OCI-LY7 (cell line): ENCODE data around the gene ITIH3. TPM values are rescaled to one million over a fixed set of nuclear protein-coding genes. Genes with fewer than 3 reads are reported as not detected.

ENCODE experiments used
- BruUV-seq: library from RNA; stranded (reverse); fragments of 400-500 nt; replicated peaks from 2 replicates; lab custom pipeline; 2021; lab: Mats Ljungman, UMichigan
- CTCF ChIA-PET: fragments of 300-600 bp; sonication (Branson Sonifier 250); formaldehyde crosslinking; loops from one replicate; lab custom pipeline; 2022; ENCODE audit warnings: antibody characterized with exemption; ENCODE audit not compliant: unreplicated experiment; lab: Charles Lee
- POLR2A ChIA-PET: fragments of 300-600 bp; sonication (Branson Sonifier 250); formaldehyde crosslinking; loops from one replicate; lab custom pipeline; 2022; ENCODE audit warnings: antibody characterized with exemption; lab: Charles Lee
- DNase-seq: peaks from one replicate; pipeline ENCODE4 v3.0.0-alpha.2; 2015; ENCODE audit warnings: low spot score
- H2AFZ ChIP-seq: fragments of 200-600 bp; sonication (generic), shearing (Covaris generic); 2 replicates; pipeline ENCODE4 v1.6.1; 2014; ENCODE audit warnings: mild to moderate bottlenecking, antibody characterized with exemption, low read length, moderate library complexity
- H3K27ac ChIP-seq: fragments of 200-600 bp; sonication (generic); 2 replicates; pipeline ENCODE4 v1.5.1; 2014; ENCODE audit warnings: mixed run types, low read depth, mild to moderate bottlenecking, moderate library complexity, low read length, inconsistent platforms; ENCODE audit not compliant: poor library complexity, severe bottlenecking
- H3K36me3 ChIP-seq: fragments of 200-600 bp; sonication (generic); 2 replicates; pipeline ENCODE4 v1.6.1; 2014; ENCODE audit warnings: mild to moderate bottlenecking, antibody characterized with exemption, low read length, moderate library complexity, mixed read lengths; ENCODE audit not compliant: insufficient read depth
- H3K4me1 ChIP-seq: fragments of 200-600 bp; sonication (generic); 2 replicates; pipeline ENCODE4 v1.5.1; 2014; ENCODE audit warnings: mild to moderate bottlenecking, low read length; ENCODE audit not compliant: insufficient read depth, poor library complexity, severe bottlenecking
- H3K4me2 ChIP-seq: fragments of 200-600 bp; sonication (generic); 2 replicates; pipeline ENCODE4 v1.6.1; 2014; ENCODE audit warnings: mild to moderate bottlenecking, low read length
- H3K4me3 ChIP-seq: fragments of 200-600 bp; sonication (generic); 2 replicates; pipeline ENCODE4 v1.5.1; 2014; ENCODE audit warnings: mild to moderate bottlenecking, low read depth, low read length; ENCODE audit not compliant: poor library complexity, severe bottlenecking
- H3K79me2 ChIP-seq: fragments of 200-600 bp; sonication (generic); 2 replicates; pipeline ENCODE4 v1.6.1; 2016; ENCODE audit warnings: low read depth, mild to moderate bottlenecking, low read length, moderate library complexity, mixed read lengths; ENCODE audit not compliant: insufficient read depth
- H3K9me2 ChIP-seq: fragments of 200-600 bp; sonication (generic); 2 replicates; pipeline ENCODE4 v1.6.1; 2016; ENCODE audit warnings: mild to moderate bottlenecking, low read length, mixed read lengths; ENCODE audit not compliant: insufficient read depth
- H3K9me3 ChIP-seq: fragments of 200-600 bp; sonication (generic); 2 replicates; pipeline ENCODE4 v1.6.1; 2014; ENCODE audit warnings: mild to moderate bottlenecking, mixed run types, low read length, mixed read lengths
- H4K20me1 ChIP-seq: fragments of 200-600 bp; sonication (generic); 2 replicates; pipeline ENCODE4 v1.6.1; 2014; ENCODE audit warnings: mild to moderate bottlenecking, antibody characterized with exemption, low read length, moderate library complexity, mixed read lengths; ENCODE audit not compliant: insufficient read depth
- CTCF ChIP-seq: fragments of 200-600 bp; sonication (generic); conservative IDR thresholded peaks from 2 replicates; pipeline ENCODE4 v1.5.1; 2014; ENCODE audit warnings: mild to moderate bottlenecking, antibody characterized with exemption, low read length, moderate library complexity, mixed read lengths
- EZH2phosphoT487 ChIP-seq: fragments of 200-600 bp; sonication (generic); IDR thresholded peaks from 2 replicates; pipeline ENCODE4 v1.6.1; 2018; ENCODE audit warnings: low read depth, borderline replicate concordance, mild to moderate bottlenecking, mixed run types, antibody characterized with exemption, low read length, moderate library complexity, mixed read lengths
- intact Hi-C: fragments of 100-400 bp; cut with micrococcal nuclease; formaldehyde crosslinking; loops from one replicate; pipeline ENCODE4 v1.10.0; 2022; ENCODE audit not compliant: unreplicated experiment
- total RNA-seq, 2 experiments: library from RNA; depleted of rRNA in 1 of 2; stranded (reverse); fragments of >200 nt in 1 of 2; shearing (Covaris generic) in 1 of 2; gene quantifications; 2 replicates each; pipeline ENCODE4 v1.2.3, GENCODE V29; 2014 to 2022

ITIH3 gene
- total RNA-seq, 2 experiments from 2014 or later = not detected

- H3K27ac ChIP-seq = no peak overlapping the region
- TF ChIP-seq CTCF = no peak
- TF ChIP-seq EZH2phosphoT487 = no peak
- intact Hi-C loops = no loop called here
- BruUV-seq = no TSS peak
- H2AFZ ChIP-seq = no peak overlapping the region
- H3K4me3 ChIP-seq = no peak overlapping the region
- no peak for DNase-seq
- CTCF ChIA-PET = no interaction called here
- POLR2A ChIA-PET = interaction anchor here (0.6 to 1.0 kb wide), 2 partner anchors 69 to 528 kb away, joined by 4 to 5 read pairs; no protein-coding TSS in a partner anchor
- H3K4me2 ChIP-seq = no peak overlapping the region
- H3K9me2 ChIP-seq = no peaks in the 10 kb centered on the region
- no peaks in the 10 kb centered on the region for H3K36me3 ChIP-seq
- no peaks in the 10 kb centered on the region for H3K79me2 ChIP-seq
- H3K4me1 ChIP-seq = no peaks in the 10 kb centered on the region
- no peaks in the 10 kb centered on the region for H3K9me3 ChIP-seq
- no peaks in the 10 kb centered on the region for H4K20me1 ChIP-seq
These were observed 7.3 kb upstream of the ITIH3 start for GRCh38 chr3:52787246-52787645.

- Histone ChIP-seq H4K20me1 (no peaks in the 10 kb centered on the region), H3K27ac (no peak overlapping the region), H2AFZ (no peak overlapping the region), H3K4me2 (no peak overlapping the region), H3K4me1 (no peaks in the 10 kb centered on the region), H3K9me2 (no peaks in the 10 kb centered on the region), H3K79me2 (no peaks in the 10 kb centered on the region), H3K36me3 (no peaks in the 10 kb centered on the region), H3K9me3 (no peaks in the 10 kb centered on the region), H3K4me3 (no peak overlapping the region)
- DNase-seq = no peak
- BruUV-seq = no TSS peak
- TF ChIP-seq CTCF (no peak), EZH2phosphoT487 (no peak)
- ChIA-PET CTCF (no interaction called here), POLR2A (interaction anchor here (0.6 to 1.0 kb wide), 3 partner anchors 69 to 1538 kb away, joined by 3 to 5 read pairs (median 4); no protein-coding TSS in a partner anchor)
- intact Hi-C loops = no loop called here
These were observed 6.6 kb upstream of the ITIH3 start for GRCh38 chr3:52787672-52788625.
